Thyroid gland (tissue), 4 donors: ENCODE results near the gene AQP2. TPM values are rescaled to one million over a fixed set of nuclear protein-coding genes. Genes with fewer than 3 reads are reported as not detected.

ENCODE experiments used
- DNase-seq, 2 donors: peaks; one replicate each; pipeline ENCODE4 v3.0.0-alpha.2; 2019
- H3K27ac ChIP-seq, 3 donors: fragments of 200-600 bp; sonication (generic); 1 replicate in 2 of 3; 2 replicates in 1 of 3; pipeline ENCODE4 v1.5.1; 2016 to 2019; ENCODE audit warnings: mild to moderate bottlenecking in 1 of 3, moderate library complexity in 1 of 3
- H3K27me3 ChIP-seq: fragments of 200-600 bp; sonication (generic); one replicate; pipeline ENCODE4 v1.5.1; 2019
- H3K36me3 ChIP-seq, 2 donors: fragments of 200-600 bp; sonication (generic); one replicate each; pipeline ENCODE4 v1.5.1; 2016 to 2019
- H3K4me1 ChIP-seq, 2 donors: fragments of 200-600 bp; sonication (generic); one replicate each; pipeline ENCODE4 v1.5.1; 2017 to 2019
- H3K4me3 ChIP-seq, 3 donors: fragments of 200-600 bp; sonication (generic); replicated peaks in 1 of 3; 1 replicate in 2 of 3; 2 replicates in 1 of 3; pipeline ENCODE4 v1.5.1; 2016; ENCODE audit warnings: mild to moderate bottlenecking in 1 of 3
- H3K9me3 ChIP-seq: fragments of 200-600 bp; sonication (generic); one replicate; pipeline ENCODE4 v1.5.1; 2017
- CTCF ChIP-seq, 6 experiments: fragments of 200-600 bp in 3 of 6; fragments of 450-650 bp in 3 of 6; sonication (generic) in 3 of 6; IDR thresholded peaks; one replicate each; pipeline ENCODE4 v1.5.1; 2016 to 2019; ENCODE audit warnings: antibody characterized with exemption in 6 of 6, mild to moderate bottlenecking in 2 of 6, inconsistent platforms in 1 of 6, moderate library complexity in 1 of 6
- POLR2A ChIP-seq, 2 donors: fragments of 450-650 bp; IDR thresholded peaks; one replicate each; pipeline ENCODE4 v1.6.1; 2017; ENCODE audit warnings: antibody characterized with exemption in 2 of 2, mild to moderate bottlenecking in 2 of 2, moderate library complexity in 1 of 2
- WGBS, 2 donors: methylation state at CpG; one replicate each; pipeline ENCODE4 v1.1.5; 2017; 5-methylcytosine and 5-hydroxymethylcytosine counted together
- intact Hi-C: fragments of 100-400 bp; cut with DNase I; formaldehyde crosslinking; loops from one replicate; pipeline ENCODE4 v1.15.1; 2023
- total RNA-seq, 4 donors: library from RNA; depleted of rRNA; stranded (reverse); fragments of >200 nt; gene quantifications; one replicate each; pipeline ENCODE4 v1.2.3, GENCODE V29; 2016

The AQP2 gene
- total RNA-seq, 4 donors from 2014 or later: 0.67 TPM; not detected in 3

- DNase-seq: no peak
- H3K36me3 ChIP-seq: no peaks in the 10 kb centered on the region
- no peaks in the 10 kb centered on the region for H3K27me3 ChIP-seq
- WGBS, 2 donors: 74 to 77% methylated on average over 9 to 13 of the region's 13 CpGs
- peaks cover 22 to 47% of the 10 kb centered on the region in 2 donors for H3K4me1 ChIP-seq
- intact Hi-C loops: loop anchor here (5.0 kb wide), 3 partner anchors 92 to 107 kb away; partner anchors contain the start of gene ASIC1
- no peak overlapping the region for H3K4me3 ChIP-seq
- TF ChIP-seq POLR2A (IDR thresholded peaks at IDR 0.05) (no peak), CTCF (IDR thresholded peaks at IDR 0.05) (no peak)
- H3K27ac ChIP-seq: no peak overlapping the region
- no peaks in the 10 kb centered on the region for H3K9me3 ChIP-seq
Observed at GRCh38 chr12:49964849-49965624, 14.5 kb downstream of the AQP2 start.

- peak; percentile 57 to 79 for DNase-seq
Observed at GRCh38 chr12:49965836-49966235, 15.3 kb downstream of the AQP2 start.

GRCh38 chr12:49966511-49967041, 16.0 kb downstream of the AQP2 start:
- H3K27ac ChIP-seq: no peak overlapping the region
- intact Hi-C loops: loop anchor here (5.0 kb wide), 3 partner anchors 91 to 106 kb away; partner anchors contain the start of gene ASIC1
- no peak overlapping the region for H3K4me3 ChIP-seq
- no peaks in the 10 kb centered on the region for H3K27me3 ChIP-seq
- TF ChIP-seq POLR2A (IDR thresholded peaks at IDR 0.05) (no peak), CTCF (IDR thresholded peaks at IDR 0.05) (no peak)
- 46 to 48% methylated on average over 11 to 12 of the region's 16 CpGs for WGBS, 2 donors
- H3K9me3 ChIP-seq: no peaks in the 10 kb centered on the region
- peaks cover 16 to 34% of the 10 kb centered on the region in 2 donors for H3K4me1 ChIP-seq
- DNase-seq: no peak
- no peaks in the 10 kb centered on the region for H3K36me3 ChIP-seq

More at GRCh38 chr12:49965836-49966235, 15.3 kb downstream of the AQP2 start:
- WGBS, 2 donors: 34 to 42% methylated on average over 3 to 5 of the region's 6 CpGs
- Histone ChIP-seq H3K36me3 (no peaks in the 10 kb centered on the region), H3K27ac (no peak overlapping the region), H3K27me3 (no peaks in the 10 kb centered on the region), H3K4me3 (no peak overlapping the region), H3K4me1 (peaks cover 16 to 40% of the 10 kb centered on the region in 2 donors), H3K9me3 (no peaks in the 10 kb centered on the region)
- no peak for TF ChIP-seq POLR2A (IDR thresholded peaks at IDR 0.05)
- TF ChIP-seq CTCF (IDR thresholded peaks at IDR 0.05): no peak
- intact Hi-C loops: loop anchor here (5.0 kb wide), 3 partner anchors 91 to 106 kb away; partner anchors contain the start of gene ASIC1

- peaks cover 16 to 31% of the 10 kb centered on the region in 2 donors for H3K4me1 ChIP-seq
- DNase-seq: peak; percentile 89 to 92
- H3K27ac ChIP-seq: no peak overlapping the region
- H3K9me3 ChIP-seq: no peaks in the 10 kb centered on the region
- no peaks in the 10 kb centered on the region for H3K27me3 ChIP-seq
- TF ChIP-seq POLR2A (IDR thresholded peaks at IDR 0.05) (no peak), CTCF (IDR thresholded peaks at IDR 0.05) (peak; percentile 73 to 91 (median 80))
- intact Hi-C loops: loop anchor here (5.0 kb wide), 3 partner anchors 90 to 105 kb away; partner anchors contain the start of gene ASIC1
- H3K36me3 ChIP-seq: no peaks in the 10 kb centered on the region
- 2 to 5% methylated on average over 12 to 24 of the region's 40 CpGs for WGBS, 2 donors
- no peak overlapping the region for H3K4me3 ChIP-seq
Observed at GRCh38 chr12:49967042-49967776, 16.7 kb downstream of the AQP2 start.
